Left lung (tissue), 10 donors: ENCODE data around the gene TTF1. TPM values are rescaled to one million over a fixed set of nuclear protein-coding genes. Genes with fewer than 3 reads are reported as not detected.

Source experiments
- ATAC-seq: fragments of 200-7000 bp; cut with Tn5 transposase; one replicate; pipeline ENCODE4 v1.9.1; 2020; ENCODE audit warnings: moderate library complexity
- DNase-seq, 4 donors: peaks; one replicate each; pipeline ENCODE4 v3.0.0-alpha.2; 2013 to 2020
- H3K27ac ChIP-seq, 2 donors: fragments of 200-600 bp; sonication (generic) in 1 of 2; one replicate each; pipeline versions ENCODE4 v1.5.0 to v1.8.0; 2020 to 2021
- H3K27me3 ChIP-seq, 2 donors: fragments of 200-600 bp; sonication (generic) in 1 of 2; one replicate each; pipeline versions ENCODE4 v1.5.0 to v1.8.0; 2020 to 2021
- H3K36me3 ChIP-seq, 2 donors: fragments of 200-600 bp; sonication (generic) in 1 of 2; one replicate each; pipeline versions ENCODE4 v1.5.0 to v1.8.0; 2020 to 2021
- H3K4me1 ChIP-seq, 2 donors: fragments of 200-600 bp; one replicate each; pipeline ENCODE4 v1.8.0; 2021
- H3K4me3 ChIP-seq, 2 donors: fragments of 200-600 bp; sonication (generic) in 1 of 2; one replicate each; pipeline versions ENCODE4 v1.5.0 to v1.8.0; 2020 to 2021; ENCODE audit warnings: mild to moderate bottlenecking in 1 of 2
- H3K9me3 ChIP-seq, 2 donors: fragments of 200-600 bp; sonication (generic) in 1 of 2; one replicate each; pipeline versions ENCODE4 v1.5.0 to v1.8.0; 2020 to 2021
- CTCF ChIP-seq, 2 donors: fragments of 200-600 bp; sonication (generic) in 1 of 2; IDR thresholded peaks; one replicate each; pipeline versions ENCODE4 v1.5.0 to v1.8.0; 2021; ENCODE audit warnings: antibody characterized with exemption in 2 of 2
- intact Hi-C, 2 donors: fragments of 100-400 bp; cut with DNase I; formaldehyde crosslinking; loops; one replicate each; pipeline versions ENCODE4 v1.11.2 to v1.14.2; 2022
- polyA plus RNA-seq, 6 donors: library from polyadenylated mRNA; unstranded; fragments of 120-200 nt; gene quantifications; one replicate each; pipeline ENCODE4 v1.2.1, GENCODE V29; 2013; ENCODE audit not compliant: insufficient read length in 6 of 6
- total RNA-seq, 2 donors: library from RNA; stranded (reverse); fragmentation: NEBNext Ultra II Directional; extraction: Animal tissue kit (Norgen Biotek cat#: 25700); gene quantifications; one replicate each; pipeline ENCODE4 v1.2.1, GENCODE V29; 2021
- donor health status: DM: no; HTN: yes; CAD: no.
- donor health status: DM: no; HTN: no; CAD: no.

TTF1 gene
- total and polyA plus RNA-seq, 8 donors, result 9.7 to 19.6 (median 17.2) TPM

GRCh38 chr9:132439153-132439552 lies 32.5 kb upstream of the TTF1 start:
- intact Hi-C loops, result no loop called here
- no peak for TF ChIP-seq CTCF (IDR thresholded peaks at IDR 0.05)
- H3K27ac ChIP-seq, result no peak overlapping the region
- ATAC-seq (no peak), DNase-seq (no peak)
- no peak overlapping the region for H3K4me3 ChIP-seq
- H3K27me3 ChIP-seq, result peaks cover 4 to 86% of the 10 kb centered on the region in 2 donors
- H3K36me3 ChIP-seq, result no peaks in the 10 kb centered on the region
- no peaks in the 10 kb centered on the region for H3K9me3 ChIP-seq
- H3K4me1 ChIP-seq, result no peaks in the 10 kb centered on the region

- H3K9me3 ChIP-seq, result no peaks in the 10 kb centered on the region
- intact Hi-C loops, result no loop called here
- no peak for TF ChIP-seq CTCF (IDR thresholded peaks at IDR 0.05)
- H3K4me3 ChIP-seq, result no peak overlapping the region
- no peak overlapping the region for H3K27ac ChIP-seq
- DNase-seq (no peak), ATAC-seq (no peak)
- H3K36me3 ChIP-seq, result no peaks in the 10 kb centered on the region
- peaks cover 8 to 87% of the 10 kb centered on the region in 2 donors for H3K27me3 ChIP-seq
- no peaks in the 10 kb centered on the region for H3K4me1 ChIP-seq
Measured at GRCh38 chr9:132434881-132435280, 28.2 kb upstream of the TTF1 start.

GRCh38 chr9:132430998-132431397 lies 24.4 kb upstream of the TTF1 start:
- intact Hi-C loops, result no loop called here
- Histone ChIP-seq H3K9me3 (no peaks in the 10 kb centered on the region), H3K27me3 (peaks cover 24 to 96% of the 10 kb centered on the region in 2 donors), H3K27ac (no peak overlapping the region), H3K36me3 (no peaks in the 10 kb centered on the region), H3K4me1 (no peaks in the 10 kb centered on the region), H3K4me3 (no peak overlapping the region)
- DNase-seq (no peak), ATAC-seq (no peak)
- no peak for TF ChIP-seq CTCF (IDR thresholded peaks at IDR 0.05)

- TF ChIP-seq CTCF (IDR thresholded peaks at IDR 0.05), result no peak
- ATAC-seq (no peak), DNase-seq (no peak)
- no peaks in the 10 kb centered on the region for H3K9me3 ChIP-seq
- peaks cover 24 to 95% of the 10 kb centered on the region in 2 donors for H3K27me3 ChIP-seq
- H3K36me3 ChIP-seq, result no peaks in the 10 kb centered on the region
- no peak overlapping the region for H3K4me3 ChIP-seq
- no peak overlapping the region for H3K27ac ChIP-seq
- intact Hi-C loops, result no loop called here
- H3K4me1 ChIP-seq, result no peaks in the 10 kb centered on the region
Measured at GRCh38 chr9:132426639-132427414, 20.2 kb upstream of the TTF1 start.

- no peak overlapping the region for H3K27ac ChIP-seq
Measured at GRCh38 chr9:132425675-132426062, 19.0 kb upstream of the TTF1 start.

More at GRCh38 chr9:132425675-132426062, 19.0 kb upstream of the TTF1 start:
- Histone ChIP-seq H3K27me3 (peaks cover 21 to 92% of the 10 kb centered on the region in 2 donors), H3K36me3 (no peaks in the 10 kb centered on the region), H3K9me3 (no peaks in the 10 kb centered on the region), H3K4me1 (no peaks in the 10 kb centered on the region), H3K4me3 (no peak overlapping the region)
- no peak for TF ChIP-seq CTCF (IDR thresholded peaks at IDR 0.05)
- DNase-seq (no peak), ATAC-seq (no peak)
- intact Hi-C loops, result no loop called here
